Stomach (tissue), 4 donors: ENCODE results near the gene STK32A.

Source experiments
- CTCF ChIP-seq, 7 experiments: fragments of 450-650 bp in 4 of 7; fragments of 200-600 bp in 3 of 7; sonication (generic) in 3 of 7; IDR thresholded peaks; one replicate each; pipeline ENCODE4 v1.5.1; 2016 to 2019; ENCODE audit warnings: antibody characterized with exemption in 7 of 7, control low read depth in 2 of 7, mild to moderate bottlenecking in 1 of 7
- EP300 ChIP-seq: sonication (generic); formaldehyde crosslinking; IDR thresholded peaks from one replicate; pipeline ENCODE4 v1.6.1; 2017; ENCODE audit warnings: antibody characterized with exemption
- POLR2A ChIP-seq, 4 donors: fragments of 450-650 bp; IDR thresholded peaks; one replicate each; pipeline ENCODE4 v1.6.1; 2016; ENCODE audit warnings: antibody characterized with exemption in 4 of 4, control low read depth in 2 of 4, mild to moderate bottlenecking in 1 of 4, moderate library complexity in 1 of 4
- POLR2AphosphoS5 ChIP-seq, 3 donors: sonication (generic); formaldehyde crosslinking; IDR thresholded peaks; one replicate each; pipeline ENCODE4 v1.6.1; 2016; ENCODE audit warnings: antibody characterized with exemption in 3 of 3

- no peak for TF ChIP-seq POLR2AphosphoS5 (IDR thresholded peaks at IDR 0.05)
- TF ChIP-seq CTCF (IDR thresholded peaks at IDR 0.05): no peak
- no peak for TF ChIP-seq POLR2A (IDR thresholded peaks at IDR 0.05)
- TF ChIP-seq EP300: no peak
These were observed 494 bp upstream of the STK32A start for GRCh38 chr5:147234239-147234824.
